ENCODE measurements around the gene ACER3. TPM values are rescaled to one million over a fixed set of nuclear protein-coding genes. Genes with fewer than 3 reads are reported as not detected.

The ACER3 gene
- polyA plus RNA-seq, 1 donor from 2014 or later: 14.9 TPM

GRCh38 chr11:77024745-77025144 lies 164.0 kb downstream of the ACER3 start:
- Histone ChIP-seq H3K79me2 (replicated peaks; ENCODE audit: insufficient read depth, low read length) (no peaks in the 10 kb centered on the region), H3K27ac (ENCODE audit: low read length) (no peak overlapping the region), H3K9ac (ENCODE audit: low read length) (no peak overlapping the region), H3K9me2 (ENCODE audit: insufficient read depth, low read length) (no peaks in the 10 kb centered on the region), H3K27me3 (ENCODE audit: insufficient read depth, low read depth, low read length) (no peaks in the 10 kb centered on the region), H2AFZ (ENCODE audit: low read depth, low read length) (no peak overlapping the region), H4K20me1 (ENCODE audit: insufficient read depth) (no peaks in the 10 kb centered on the region), H3K4me2 (ENCODE audit: low read length) (no peak overlapping the region), H3K36me3 (ENCODE audit: insufficient read depth, low read length) (no peaks in the 10 kb centered on the region), H3F3A (ENCODE audit: insufficient read depth, low read length, poor library complexity, severe bottlenecking) (no peaks in the 10 kb centered on the region), H3K9me3 (ENCODE audit: low read length) (no peaks in the 10 kb centered on the region), H3K4me3 (ENCODE audit: low read length) (no peak overlapping the region)
- TF ChIP-seq TAF1 (IDR thresholded peaks at IDR 0.05; ENCODE audit: low read depth): no peak
- TF ChIP-seq MXI1 (conservative IDR thresholded peaks at IDR 0.05; ENCODE audit: poor library complexity, severe bottlenecking): no peak
- no peak for TF ChIP-seq EZH2 (IDR thresholded peaks at IDR 0.05; ENCODE audit: borderline replicate concordance, insufficient read depth, low read length, poor library complexity, severe bottlenecking)
- no peak for TF ChIP-seq REST (IDR thresholded peaks at IDR 0.05; ENCODE audit: borderline replicate concordance)
- no peak for TF ChIP-seq POLR2AphosphoS5 (IDR thresholded peaks at IDR 0.05)
- no peak for TF ChIP-seq RAD21 (conservative IDR thresholded peaks at IDR 0.05)
- no peak for TF ChIP-seq EP300 (conservative IDR thresholded peaks at IDR 0.05; ENCODE audit: poor library complexity, severe bottlenecking)
- no peak for TF ChIP-seq CTCF (IDR thresholded peaks at IDR 0.05; ENCODE audit: poor library complexity, severe bottlenecking)
- TF ChIP-seq SMC3 (conservative IDR thresholded peaks at IDR 0.05; ENCODE audit: poor library complexity): no peak

GRCh38 chr11:77026221-77026620 lies 165.5 kb downstream of the ACER3 start:
- no peak overlapping the region for H2AFZ ChIP-seq (ENCODE audit: low read depth, low read length)
- TF ChIP-seq SMC3 (conservative IDR thresholded peaks at IDR 0.05; ENCODE audit: poor library complexity) (no peak), REST (IDR thresholded peaks at IDR 0.05; ENCODE audit: borderline replicate concordance) (no peak), POLR2AphosphoS5 (IDR thresholded peaks at IDR 0.05) (no peak), TAF1 (IDR thresholded peaks at IDR 0.05; ENCODE audit: low read depth) (no peak), RAD21 (conservative IDR thresholded peaks at IDR 0.05) (no peak)
- no peaks in the 10 kb centered on the region for H3K9me2 ChIP-seq (ENCODE audit: insufficient read depth, low read length)
- no peak overlapping the region for H3K4me2 ChIP-seq (ENCODE audit: low read length)
- H3K79me2 ChIP-seq (replicated peaks; ENCODE audit: insufficient read depth, low read length): no peaks in the 10 kb centered on the region
- H3K4me3 ChIP-seq (ENCODE audit: low read length): no peak overlapping the region
- H3K27ac ChIP-seq (ENCODE audit: low read length): no peak overlapping the region
- no peaks in the 10 kb centered on the region for H3K27me3 ChIP-seq (ENCODE audit: insufficient read depth, low read depth, low read length)
- no peaks in the 10 kb centered on the region for H4K20me1 ChIP-seq (ENCODE audit: insufficient read depth)
- no peaks in the 10 kb centered on the region for H3K9me3 ChIP-seq (ENCODE audit: low read length)
- no peak overlapping the region for H3K9ac ChIP-seq (ENCODE audit: low read length)
- H3K36me3 ChIP-seq (ENCODE audit: insufficient read depth, low read length): no peaks in the 10 kb centered on the region
- no peaks in the 10 kb centered on the region for H3F3A ChIP-seq (ENCODE audit: insufficient read depth, low read length, poor library complexity, severe bottlenecking)
